HepG2 (cell line): ENCODE data around the gene CBY1. TPM values are rescaled to one million over a fixed set of nuclear protein-coding genes. Genes with fewer than 3 reads are reported as not detected.

Experiments used
- BRF2 ChIP-seq: sonication (generic); formaldehyde crosslinking; IDR thresholded peaks from 2 replicates; pipeline ENCODE4 v1.8.1; 2022; ENCODE audit warnings: mild to moderate bottlenecking, missing genetic modification reagents
- GATAD1 ChIP-seq: IDR thresholded peaks from 2 replicates; pipeline ENCODE4 v1.6.1; 2016; ENCODE audit warnings: missing genetic modification reagents, missing compliant biosample characterization
- RNF219 ChIP-seq: sonication (generic); formaldehyde crosslinking; IDR thresholded peaks from 2 replicates; pipeline ENCODE4 v1.5.0; 2020; ENCODE audit warnings: mild to moderate bottlenecking, missing genetic modification reagents
- TBX2 ChIP-seq: sonication (generic); formaldehyde crosslinking; IDR thresholded peaks from 2 replicates; pipeline ENCODE4 v1.5.0; 2020; ENCODE audit warnings: missing genetic modification reagents, mild to moderate bottlenecking, borderline replicate concordance
- ZBTB3 ChIP-seq: sonication (generic); formaldehyde crosslinking; IDR thresholded peaks from 2 replicates; pipeline ENCODE4 v1.4.0; 2020; ENCODE audit warnings: low read depth, mild to moderate bottlenecking, moderate library complexity, missing genetic modification reagents, borderline replicate concordance
- ZNF142 ChIP-seq: sonication (generic); formaldehyde crosslinking; IDR thresholded peaks from 2 replicates; pipeline ENCODE4 v1.4.0; 2020; ENCODE audit warnings: missing genetic modification reagents
- ZNF317 ChIP-seq: sonication (generic); formaldehyde crosslinking; IDR thresholded peaks from 2 replicates; pipeline ENCODE4 v1.5.0; 2020; ENCODE audit warnings: mild to moderate bottlenecking, missing genetic modification reagents
- ZNF597 ChIP-seq: sonication (generic); formaldehyde crosslinking; IDR thresholded peaks from 2 replicates; pipeline ENCODE4 v1.5.0; 2020; ENCODE audit warnings: missing genetic modification reagents
- ZNF660 ChIP-seq: sonication (generic); formaldehyde crosslinking; IDR thresholded peaks from 2 replicates; pipeline ENCODE4 v1.5.1; 2020; ENCODE audit warnings: mild to moderate bottlenecking, low read depth, missing genetic modification reagents, borderline replicate concordance
- polyA plus RNA-seq, 8 experiments: library from polyadenylated mRNA; depleted of rRNA in 3 of 8; stranded (reverse) in 7 of 8; unstranded in 1 of 8; fragments of >200 nt; fragmentation: Illumina TruSeq in 4 of 8; extraction: Trizol in 4 of 8; gene quantifications; 2 replicates each; pipeline versions ENCODE4 v1.2.1 to v1.2.3, GENCODE V29; 2011 to 2016; ENCODE audit warnings: low read depth in 4 of 8, missing spikeins in 1 of 8, mixed read lengths in 1 of 8; ENCODE audit not compliant: insufficient read depth in 1 of 8
- total RNA-seq, 5 experiments: library from RNA; depleted of rRNA; stranded (reverse); fragments of >200 nt; fragmentation: Illumina TruSeq; extraction: Trizol; gene quantifications; 2 replicates each; pipeline ENCODE4 v1.2.3, GENCODE V29; 2016; ENCODE audit warnings: low read depth in 1 of 5
- TF ChIP-seq, protein P1 (sequence below): IDR thresholded peaks from 2 replicates; pipeline ENCODE4 v1.6.1; 2016; ENCODE audit warnings: low read depth, missing genetic modification reagents, missing compliant biosample characterization

The CBY1 gene
- total and polyA plus RNA-seq, 2 of the 13 experiments (the other 11 are each of a cell fraction or from before 2014, with no cell fraction given): 19.7 to 20.3 TPM

- TF ChIP-seq RNF219 (CRISPR knock-in tag) (no peak), TBX2 (CRISPR knock-in tag) (0 out of 2 replicates have a peak, but pooled peaks have one; percentile 47), ZNF142 (CRISPR knock-in tag) (no peak), ZNF660 (no peak), BRF2 (no peak), ZNF317 (CRISPR knock-in tag) (0 out of 2 replicates have a peak, but pooled peaks have one; percentile 38), GATAD1 (CRISPR knock-in tag) (peak; percentile 58; the same call in 1 of the 2 replicates), ZNF597 (CRISPR knock-in tag) (no peak), ZBTB3 (CRISPR knock-in tag) (no peak)
- TF ChIP-seq, protein P1, sequence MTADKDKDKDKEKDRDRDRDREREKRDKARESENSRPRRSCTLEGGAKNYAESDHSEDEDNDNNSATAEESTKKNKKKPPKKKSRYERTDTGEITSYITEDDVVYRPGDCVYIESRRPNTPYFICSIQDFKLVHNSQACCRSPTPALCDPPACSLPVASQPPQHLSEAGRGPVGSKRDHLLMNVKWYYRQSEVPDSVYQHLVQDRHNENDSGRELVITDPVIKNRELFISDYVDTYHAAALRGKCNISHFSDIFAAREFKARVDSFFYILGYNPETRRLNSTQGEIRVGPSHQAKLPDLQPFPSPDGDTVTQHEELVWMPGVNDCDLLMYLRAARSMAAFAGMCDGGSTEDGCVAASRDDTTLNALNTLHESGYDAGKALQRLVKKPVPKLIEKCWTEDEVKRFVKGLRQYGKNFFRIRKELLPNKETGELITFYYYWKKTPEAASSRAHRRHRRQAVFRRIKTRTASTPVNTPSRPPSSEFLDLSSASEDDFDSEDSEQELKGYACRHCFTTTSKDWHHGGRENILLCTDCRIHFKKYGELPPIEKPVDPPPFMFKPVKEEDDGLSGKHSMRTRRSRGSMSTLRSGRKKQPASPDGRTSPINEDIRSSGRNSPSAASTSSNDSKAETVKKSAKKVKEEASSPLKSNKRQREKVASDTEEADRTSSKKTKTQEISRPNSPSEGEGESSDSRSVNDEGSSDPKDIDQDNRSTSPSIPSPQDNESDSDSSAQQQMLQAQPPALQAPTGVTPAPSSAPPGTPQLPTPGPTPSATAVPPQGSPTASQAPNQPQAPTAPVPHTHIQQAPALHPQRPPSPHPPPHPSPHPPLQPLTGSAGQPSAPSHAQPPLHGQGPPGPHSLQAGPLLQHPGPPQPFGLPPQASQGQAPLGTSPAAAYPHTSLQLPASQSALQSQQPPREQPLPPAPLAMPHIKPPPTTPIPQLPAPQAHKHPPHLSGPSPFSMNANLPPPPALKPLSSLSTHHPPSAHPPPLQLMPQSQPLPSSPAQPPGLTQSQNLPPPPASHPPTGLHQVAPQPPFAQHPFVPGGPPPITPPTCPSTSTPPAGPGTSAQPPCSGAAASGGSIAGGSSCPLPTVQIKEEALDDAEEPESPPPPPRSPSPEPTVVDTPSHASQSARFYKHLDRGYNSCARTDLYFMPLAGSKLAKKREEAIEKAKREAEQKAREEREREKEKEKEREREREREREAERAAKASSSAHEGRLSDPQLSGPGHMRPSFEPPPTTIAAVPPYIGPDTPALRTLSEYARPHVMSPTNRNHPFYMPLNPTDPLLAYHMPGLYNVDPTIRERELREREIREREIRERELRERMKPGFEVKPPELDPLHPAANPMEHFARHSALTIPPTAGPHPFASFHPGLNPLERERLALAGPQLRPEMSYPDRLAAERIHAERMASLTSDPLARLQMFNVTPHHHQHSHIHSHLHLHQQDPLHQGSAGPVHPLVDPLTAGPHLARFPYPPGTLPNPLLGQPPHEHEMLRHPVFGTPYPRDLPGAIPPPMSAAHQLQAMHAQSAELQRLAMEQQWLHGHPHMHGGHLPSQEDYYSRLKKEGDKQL (CRISPR knock-in tag): 0 out of 2 replicates have a peak, but pooled peaks have one; percentile 21
These were observed 50.9 kb downstream of the CBY1 start (continued) for GRCh38 chr22:38707346-38707745.
